ENCODE data around the gene OR5H1. TPM values are rescaled to one million over a fixed set of nuclear protein-coding genes. Genes with fewer than 3 reads are reported as not detected.

Gene OR5H1
- polyA plus RNA-seq, 1 of the 3 experiments (the other 2 are of a cell fraction), result not detected

DNA sequence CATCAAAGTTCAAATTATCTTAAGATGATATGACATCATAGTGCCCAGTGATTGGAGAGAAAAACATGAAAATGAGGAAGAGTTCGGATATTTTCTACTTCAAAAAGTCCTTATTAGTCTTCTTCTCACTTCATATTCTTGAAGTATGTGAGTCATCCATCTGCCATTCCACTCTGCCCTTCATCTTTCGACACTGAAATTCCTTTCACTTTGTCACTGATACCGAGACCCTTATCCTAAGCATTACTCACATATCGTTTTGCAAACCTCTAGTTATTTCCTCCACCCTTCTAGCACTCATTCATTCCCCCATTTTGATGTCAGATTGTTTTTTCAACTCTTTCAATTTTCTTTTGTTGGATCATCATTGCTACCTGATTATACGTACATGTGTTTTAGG lies 20.7 kb downstream of the OR5H1 start:
- no peaks in the 10 kb centered on the region for H3K79me2 ChIP-seq (ENCODE audit: insufficient read depth)
- no peaks in the 10 kb centered on the region for H3K9me3 ChIP-seq
- POLR2A ChIA-PET, result no interaction called here
- no peak overlapping the region for H2AFZ ChIP-seq (ENCODE audit: low read depth)
- no peak overlapping the region for H3K9ac ChIP-seq
- no peak for TF ChIP-seq JUND (IDR thresholded peaks at IDR 0.05)
- no peak for TF ChIP-seq NFIC (IDR thresholded peaks at IDR 0.05; ENCODE audit: borderline replicate concordance)
- no peak for TF ChIP-seq MEF2A (IDR thresholded peaks at IDR 0.05; ENCODE audit: borderline replicate concordance, low read depth)
- TF ChIP-seq GABPA (IDR thresholded peaks at IDR 0.05; ENCODE audit: low read depth), result no peak
- no peak for TF ChIP-seq YY1 (IDR thresholded peaks at IDR 0.05; ENCODE audit: low read depth)
- TF ChIP-seq, protein P1, sequence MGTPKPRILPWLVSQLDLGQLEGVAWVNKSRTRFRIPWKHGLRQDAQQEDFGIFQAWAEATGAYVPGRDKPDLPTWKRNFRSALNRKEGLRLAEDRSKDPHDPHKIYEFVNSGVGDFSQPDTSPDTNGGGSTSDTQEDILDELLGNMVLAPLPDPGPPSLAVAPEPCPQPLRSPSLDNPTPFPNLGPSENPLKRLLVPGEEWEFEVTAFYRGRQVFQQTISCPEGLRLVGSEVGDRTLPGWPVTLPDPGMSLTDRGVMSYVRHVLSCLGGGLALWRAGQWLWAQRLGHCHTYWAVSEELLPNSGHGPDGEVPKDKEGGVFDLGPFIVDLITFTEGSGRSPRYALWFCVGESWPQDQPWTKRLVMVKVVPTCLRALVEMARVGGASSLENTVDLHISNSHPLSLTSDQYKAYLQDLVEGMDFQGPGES (IDR thresholded peaks at IDR 0.05; ENCODE audit: low read depth, low read length), result no peak
- TF ChIP-seq RAD21 (IDR thresholded peaks at IDR 0.05; ENCODE audit: low read length), result no peak
- no peak for TF ChIP-seq SIN3A (IDR thresholded peaks at IDR 0.05; ENCODE audit: borderline replicate concordance, low read depth, low read length)
- no peak for TF ChIP-seq SMC3 (IDR thresholded peaks at IDR 0.05; ENCODE audit: low read depth, low read length)
- TF ChIP-seq EP300 (IDR thresholded peaks at IDR 0.05; ENCODE audit: borderline replicate concordance in 1 of 2, low read depth in 1 of 2, low read length in 1 of 2), result no peak
- no peak for TF ChIP-seq CHD2 (IDR thresholded peaks at IDR 0.05; ENCODE audit: low read length, partially characterized antibody)
- no peak for TF ChIP-seq GATA2 (CRISPR knock-in tag; IDR thresholded peaks at IDR 0.05)
- no peak for TF ChIP-seq FOXM1 (IDR thresholded peaks at IDR 0.05; ENCODE audit: low read depth)
- no peak for TF ChIP-seq RXRA (IDR thresholded peaks at IDR 0.05; ENCODE audit: borderline replicate concordance, low read depth)
- TF ChIP-seq, protein P2, sequence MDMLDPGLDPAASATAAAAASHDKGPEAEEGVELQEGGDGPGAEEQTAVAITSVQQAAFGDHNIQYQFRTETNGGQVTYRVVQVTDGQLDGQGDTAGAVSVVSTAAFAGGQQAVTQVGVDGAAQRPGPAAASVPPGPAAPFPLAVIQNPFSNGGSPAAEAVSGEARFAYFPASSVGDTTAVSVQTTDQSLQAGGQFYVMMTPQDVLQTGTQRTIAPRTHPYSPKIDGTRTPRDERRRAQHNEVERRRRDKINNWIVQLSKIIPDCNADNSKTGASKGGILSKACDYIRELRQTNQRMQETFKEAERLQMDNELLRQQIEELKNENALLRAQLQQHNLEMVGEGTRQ (IDR thresholded peaks at IDR 0.05; ENCODE audit: borderline replicate concordance, low read depth, low read length), result no peak
- no peak for TF ChIP-seq FOSL2 (IDR thresholded peaks at IDR 0.05; ENCODE audit: borderline replicate concordance, low read depth)
- TF ChIP-seq EZH2phosphoT487 (IDR thresholded peaks at IDR 0.05; ENCODE audit: borderline replicate concordance, low read depth), result no peak
- DNase-seq, result no peak
- H3F3A ChIP-seq (replicated peaks; ENCODE audit: insufficient read depth), result no peaks in the 10 kb centered on the region
- H3K4me2 ChIP-seq, result no peak overlapping the region
- no peaks in the 10 kb centered on the region for H4K20me1 ChIP-seq (ENCODE audit: insufficient read depth)
- H3K4me3 ChIP-seq (ENCODE audit: low read depth in 2 of 2, low read length in 1 of 2), result no peak overlapping the region
- H3K27ac ChIP-seq (ENCODE audit: low read depth in 2 of 2, low read length in 1 of 2), result no peak overlapping the region
- WGBS (ENCODE audit: low lambda C conversion rate), result 3% methylated on average over 5 of the region's 5 CpGs
- H3K27me3 ChIP-seq (ENCODE audit: insufficient read depth), result no peaks in the 10 kb centered on the region
- no peaks in the 10 kb centered on the region for H3K36me3 ChIP-seq (replicated peaks in 1 of 2; ENCODE audit: control insufficient read depth in 1 of 2, insufficient read depth in 2 of 2, low read length in 1 of 2)
- CTCF ChIA-PET, result no interaction called here
- no peaks in the 10 kb centered on the region for H3K4me1 ChIP-seq (ENCODE audit: control insufficient read depth in 1 of 2, insufficient read depth in 2 of 2, low read depth in 1 of 2, low read length in 1 of 2)
- H3K9me2 ChIP-seq, result no peaks in the 10 kb centered on the region

DNA sequence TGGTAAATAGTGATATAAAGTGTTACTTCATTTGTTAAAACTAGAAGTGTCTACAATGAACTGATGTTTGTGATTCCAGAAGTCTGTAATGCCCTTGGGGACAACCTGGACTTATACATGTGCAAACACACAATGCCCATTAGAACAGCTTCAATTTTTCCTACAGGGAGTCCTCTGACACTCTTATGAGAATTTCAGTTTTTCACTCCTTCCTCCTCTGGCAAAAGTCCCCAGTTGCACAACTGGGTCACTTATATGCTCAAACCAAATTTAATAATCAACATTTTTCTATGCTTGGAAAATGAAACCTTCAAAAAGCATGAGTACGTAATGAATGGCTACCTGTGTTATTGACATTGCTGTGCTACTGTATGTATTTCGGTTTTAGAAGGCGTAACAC lies 35.9 kb downstream of the OR5H1 start, which contains the start of gene OR5H15:
Gene OR5H15, plus strand, starts transcription at position 301 of the 400 bp plus-strand sequence. CDS start 2,004 bp downstream, outside the sequence.
- Histone ChIP-seq H3K27ac (ENCODE audit: low read depth in 2 of 2, low read length in 1 of 2) (no peak within 1 kb of the TSS), H3K4me1 (ENCODE audit: control insufficient read depth in 1 of 2, insufficient read depth in 2 of 2, low read depth in 1 of 2, low read length in 1 of 2) (no peaks in the 10 kb centered on the region), H4K20me1 (ENCODE audit: insufficient read depth) (no peaks in the 10 kb centered on the region), H3K27me3 (ENCODE audit: insufficient read depth) (no peaks in the 10 kb centered on the region), H3K4me3 (ENCODE audit: low read depth in 2 of 2, low read length in 1 of 2) (no peak within 1 kb of the TSS), H3K9ac (no peak within 1 kb of the TSS), H3K4me2 (no peak within 1 kb of the TSS), H3K9me3 (no peaks in the 10 kb centered on the region), H2AFZ (ENCODE audit: low read depth) (no peak within 1 kb of the TSS), H3K79me2 (ENCODE audit: insufficient read depth) (no peaks in the 10 kb centered on the region), H3K36me3 (replicated peaks in 1 of 2; ENCODE audit: control insufficient read depth in 1 of 2, insufficient read depth in 2 of 2, low read length in 1 of 2) (no peaks in the 10 kb centered on the region), H3F3A (replicated peaks; ENCODE audit: insufficient read depth) (no peaks in the 10 kb centered on the region), H3K9me2 (no peaks in the 10 kb centered on the region)
- CTCF ChIA-PET, result interaction anchor here (1.0 kb wide), 1 partner anchor 72 kb away, joined by 3 read pairs; no protein-coding TSS in a partner anchor
- POLR2A ChIA-PET, result no interaction called here
- no peak for DNase-seq
- WGBS (ENCODE audit: low lambda C conversion rate), result 4% methylated on average over 3 of the region's 3 CpGs
- TF ChIP-seq, protein P1 (IDR thresholded peaks at IDR 0.05; ENCODE audit: low read depth, low read length), result no peak
- TF ChIP-seq POLR2AphosphoS5 (IDR thresholded peaks at IDR 0.05; ENCODE audit: low read depth, low read length) (no peak), RXRA (IDR thresholded peaks at IDR 0.05; ENCODE audit: borderline replicate concordance, low read depth) (no peak), TEAD4 (IDR thresholded peaks at IDR 0.05; ENCODE audit: borderline replicate concordance, insufficient read depth) (no peak), EP300 (IDR thresholded peaks at IDR 0.05; ENCODE audit: borderline replicate concordance in 1 of 2, low read depth in 1 of 2, low read length in 1 of 2) (no peak), RCOR1 (IDR thresholded peaks at IDR 0.05; ENCODE audit: low read length) (no peak)
- TF ChIP-seq, protein P2 (IDR thresholded peaks at IDR 0.05; ENCODE audit: borderline replicate concordance, low read depth, low read length), result no peak
- TF ChIP-seq, protein P3, sequence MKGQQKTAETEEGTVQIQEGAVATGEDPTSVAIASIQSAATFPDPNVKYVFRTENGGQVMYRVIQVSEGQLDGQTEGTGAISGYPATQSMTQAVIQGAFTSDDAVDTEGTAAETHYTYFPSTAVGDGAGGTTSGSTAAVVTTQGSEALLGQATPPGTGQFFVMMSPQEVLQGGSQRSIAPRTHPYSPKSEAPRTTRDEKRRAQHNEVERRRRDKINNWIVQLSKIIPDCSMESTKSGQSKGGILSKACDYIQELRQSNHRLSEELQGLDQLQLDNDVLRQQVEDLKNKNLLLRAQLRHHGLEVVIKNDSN (IDR thresholded peaks at IDR 0.05; ENCODE audit: borderline replicate concordance, low read depth), result no peak
- TF ChIP-seq, protein P4, sequence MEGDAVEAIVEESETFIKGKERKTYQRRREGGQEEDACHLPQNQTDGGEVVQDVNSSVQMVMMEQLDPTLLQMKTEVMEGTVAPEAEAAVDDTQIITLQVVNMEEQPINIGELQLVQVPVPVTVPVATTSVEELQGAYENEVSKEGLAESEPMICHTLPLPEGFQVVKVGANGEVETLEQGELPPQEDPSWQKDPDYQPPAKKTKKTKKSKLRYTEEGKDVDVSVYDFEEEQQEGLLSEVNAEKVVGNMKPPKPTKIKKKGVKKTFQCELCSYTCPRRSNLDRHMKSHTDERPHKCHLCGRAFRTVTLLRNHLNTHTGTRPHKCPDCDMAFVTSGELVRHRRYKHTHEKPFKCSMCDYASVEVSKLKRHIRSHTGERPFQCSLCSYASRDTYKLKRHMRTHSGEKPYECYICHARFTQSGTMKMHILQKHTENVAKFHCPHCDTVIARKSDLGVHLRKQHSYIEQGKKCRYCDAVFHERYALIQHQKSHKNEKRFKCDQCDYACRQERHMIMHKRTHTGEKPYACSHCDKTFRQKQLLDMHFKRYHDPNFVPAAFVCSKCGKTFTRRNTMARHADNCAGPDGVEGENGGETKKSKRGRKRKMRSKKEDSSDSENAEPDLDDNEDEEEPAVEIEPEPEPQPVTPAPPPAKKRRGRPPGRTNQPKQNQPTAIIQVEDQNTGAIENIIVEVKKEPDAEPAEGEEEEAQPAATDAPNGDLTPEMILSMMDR (IDR thresholded peaks at IDR 0.05), result no peak

Data from SK-N-SH (cell line).